Body of pancreas (tissue), 4 donors: ENCODE results near the gene UGT1A1.

Experiments used
- CTCF ChIP-seq, 7 experiments: fragments of 450-650 bp in 4 of 7; fragments of 200-600 bp in 3 of 7; sonication (generic) in 3 of 7; IDR thresholded peaks; one replicate each; pipeline ENCODE4 v1.5.1; 2016 to 2019; ENCODE audit warnings: antibody characterized with exemption in 7 of 7
- POLR2A ChIP-seq, 3 donors: fragments of 450-650 bp; IDR thresholded peaks; one replicate each; pipeline ENCODE4 v1.6.1; 2016; ENCODE audit warnings: antibody characterized with exemption in 3 of 3, mild to moderate bottlenecking in 2 of 3

- TF ChIP-seq CTCF (IDR thresholded peaks at IDR 0.05) (no peak), POLR2A (IDR thresholded peaks at IDR 0.05) (no peak)
Observed at GRCh38 chr2:233814056-233814835, 54.2 kb downstream of the UGT1A1 start.
